Fibroblast of the aortic adventitia (primary cell): ENCODE results near the gene ADAMTSL1. TPM values are rescaled to one million over a fixed set of nuclear protein-coding genes. Genes with fewer than 3 reads are reported as not detected.

Experiments
- DNase-seq: peaks from one replicate; pipeline ENCODE4 v3.0.0-alpha.2; 2010; ENCODE audit warnings: low read depth
- H3K4me3 ChIP-seq: 2 replicates; pipeline ENCODE4 v1.5.1; 2011; ENCODE audit warnings: low read depth, mild to moderate bottlenecking, control low read depth, low read length, moderate library complexity
- CTCF ChIP-seq: IDR thresholded peaks from 2 replicates; pipeline ENCODE4 v1.5.1; 2011; ENCODE audit warnings: mild to moderate bottlenecking, low read length, control low read depth, inconsistent platforms; ENCODE audit not compliant: insufficient read depth
- total RNA-seq: library from RNA; depleted of rRNA; stranded (reverse); fragments of >200 nt; gene quantifications from 2 replicates; pipeline ENCODE4 v1.2.3, GENCODE V29; 2012; ENCODE audit warnings: low replicate concordance

Gene ADAMTSL1
- total RNA-seq, 1 donor: 179 TPM

GRCh38 chr9:18477121-18477660, 3.2 kb downstream of the ADAMTSL1 start:
- no peak for TF ChIP-seq CTCF
- peak overlapping the region; percentile 84 for H3K4me3 ChIP-seq
- peak; percentile 53 for DNase-seq

DNA sequence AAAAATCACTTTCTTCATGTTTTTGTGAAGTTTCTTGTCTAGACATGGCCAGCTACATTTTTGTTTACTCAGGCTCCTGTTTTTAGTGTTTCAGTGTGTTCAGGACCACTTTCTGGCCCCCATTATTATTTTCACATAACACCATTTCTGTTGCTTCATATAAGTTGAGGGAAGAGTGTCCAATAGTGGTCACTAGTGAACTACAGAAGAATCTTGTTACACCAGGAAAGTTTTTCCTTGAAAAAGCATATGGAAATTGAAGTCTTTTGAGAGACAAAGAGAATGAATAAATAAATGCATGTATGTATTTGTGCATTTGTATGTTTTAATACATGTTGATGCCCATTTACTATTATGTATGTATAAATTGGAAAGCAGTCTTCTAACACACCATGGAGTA, 3.8 kb downstream of the ADAMTSL1 start:
- peak overlapping the region; percentile 84 for H3K4me3 ChIP-seq
- TF ChIP-seq CTCF: peak; percentile 34
- DNase-seq: peak; percentile 57

DNA sequence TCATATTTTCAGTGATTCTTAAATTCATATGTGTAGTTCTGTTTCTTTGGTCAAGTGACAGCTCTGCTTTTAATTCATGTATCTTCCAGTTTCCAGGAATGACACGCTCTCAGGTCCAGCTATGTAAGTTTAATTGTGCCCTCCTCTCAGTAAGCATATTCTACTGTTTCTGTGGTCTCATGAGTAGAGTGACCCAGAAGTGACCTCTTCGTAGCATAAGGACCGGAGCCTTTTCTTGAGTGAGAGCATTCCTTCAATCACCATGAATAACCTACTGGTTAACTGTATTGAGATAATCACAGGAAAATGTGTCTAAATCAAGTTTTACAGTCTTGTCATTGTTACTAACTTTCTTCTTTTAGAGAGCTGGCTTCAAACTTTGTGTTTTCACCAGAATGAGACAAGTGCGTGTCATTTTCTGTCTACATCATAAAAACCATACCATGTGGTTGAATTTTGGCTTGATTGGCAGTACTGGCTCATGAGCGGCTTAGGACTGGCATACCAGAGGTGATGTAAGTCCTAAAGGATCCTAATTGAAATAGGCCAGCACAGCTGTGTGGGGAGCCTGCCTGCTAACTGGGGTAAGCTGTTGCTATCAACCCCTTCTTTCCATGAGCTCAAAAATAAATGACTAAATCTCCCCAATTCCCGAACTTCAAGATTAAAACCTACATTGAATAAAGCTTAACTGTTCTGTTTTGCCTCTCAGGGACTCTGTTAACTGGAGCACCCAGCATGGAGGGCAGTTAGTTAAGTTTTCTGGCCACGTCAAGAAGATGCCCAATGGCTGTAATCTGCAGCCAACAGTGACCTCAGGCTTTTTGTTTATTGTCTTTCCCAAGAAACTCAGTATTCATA, 4.8 kb downstream of the ADAMTSL1 start:
- peak; percentile 83 for DNase-seq
- H3K4me3 ChIP-seq: peak overlapping the region; percentile 84
- TF ChIP-seq CTCF: no peak

GRCh38 chr9:18479405-18479804, 5.5 kb downstream of the ADAMTSL1 start:
- no peak for DNase-seq
- no peak overlapping the region for H3K4me3 ChIP-seq
- no peak for TF ChIP-seq CTCF

GRCh38 chr9:18480662-18481093, 6.7 kb downstream of the ADAMTSL1 start:
- DNase-seq: peak; percentile 81
- H3K4me3 ChIP-seq: no peak overlapping the region
- TF ChIP-seq CTCF: no peak

DNA sequence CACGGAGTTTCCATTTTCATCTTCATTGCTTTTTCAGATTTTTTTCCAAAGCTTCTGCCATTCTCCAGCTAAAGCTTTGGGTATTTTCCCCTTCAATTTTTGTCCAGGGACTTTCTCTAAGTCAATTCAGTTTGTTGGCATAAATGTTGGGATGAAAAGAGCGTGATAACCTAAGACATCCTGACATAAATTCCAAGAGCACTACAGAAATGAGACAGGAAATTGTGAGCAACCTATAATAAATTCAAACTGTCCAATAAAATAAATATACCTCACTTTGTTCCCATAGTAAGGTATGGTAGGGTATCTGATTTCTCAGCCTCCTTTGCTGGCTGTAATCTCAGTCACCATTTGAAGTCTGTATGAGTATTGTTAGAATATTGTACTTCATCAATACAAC, 8.4 kb downstream of the ADAMTSL1 start:
- no peak for DNase-seq
- TF ChIP-seq CTCF: no peak
- H3K4me3 ChIP-seq: no peak overlapping the region

GRCh38 chr9:18485714-18486113, 11.8 kb downstream of the ADAMTSL1 start:
- H3K4me3 ChIP-seq: no peak overlapping the region
- TF ChIP-seq CTCF: no peak
- peak; percentile 58 for DNase-seq
